Neural cell (in vitro differentiated cells): ENCODE results near the gene S1PR1.

ENCODE experiments used
- CTCF ChIP-seq: fragments of 450-650 bp; IDR thresholded peaks from 2 replicates; pipeline ENCODE4 v1.5.1; 2014; ENCODE audit warnings: antibody characterized with exemption, mild to moderate bottlenecking, moderate library complexity; ENCODE audit not compliant: poor library complexity, severe bottlenecking
- EP300 ChIP-seq: fragments of 450-650 bp; conservative IDR thresholded peaks from 2 replicates; pipeline ENCODE4 v1.6.1; 2014; ENCODE audit warnings: antibody characterized with exemption, mild to moderate bottlenecking, moderate library complexity; ENCODE audit not compliant: poor library complexity, severe bottlenecking
- EZH2 ChIP-seq: fragments of 200-600, 300-800 bp; shearing (Covaris generic), sonication (generic); IDR thresholded peaks from 2 replicates; pipeline ENCODE4 v1.6.1; 2014; ENCODE audit warnings: antibody characterized with exemption, low read length, borderline replicate concordance, mild to moderate bottlenecking; ENCODE audit not compliant: insufficient read depth, poor library complexity, severe bottlenecking
- MXI1 ChIP-seq: fragments of 450-650 bp; conservative IDR thresholded peaks from 2 replicates; pipeline ENCODE4 v1.6.1; 2014; ENCODE audit warnings: antibody characterized with exemption, mild to moderate bottlenecking; ENCODE audit not compliant: poor library complexity, severe bottlenecking
- POLR2AphosphoS5 ChIP-seq: IDR thresholded peaks from 2 replicates; pipeline ENCODE4 v1.6.1; 2012
- RAD21 ChIP-seq: fragments of 450-650 bp; conservative IDR thresholded peaks from 2 replicates; pipeline ENCODE4 v1.6.1; 2014; ENCODE audit warnings: antibody characterized with exemption, mild to moderate bottlenecking, moderate library complexity
- SMC3 ChIP-seq: fragments of 450-650 bp; conservative IDR thresholded peaks from 2 replicates; pipeline ENCODE4 v1.6.1; 2014; ENCODE audit warnings: antibody characterized with exemption, mild to moderate bottlenecking, moderate library complexity; ENCODE audit not compliant: poor library complexity
- TAF1 ChIP-seq: IDR thresholded peaks from 2 replicates; pipeline ENCODE4 v1.6.1; 2012; ENCODE audit warnings: low read depth
- TF ChIP-seq, protein P1 (sequence below): IDR thresholded peaks from 2 replicates; pipeline ENCODE4 v1.6.1; 2012; ENCODE audit warnings: borderline replicate concordance

GRCh38 chr1:101217148-101217547 is 19.7 kb upstream of the S1PR1 start:
- TF ChIP-seq CTCF (no peak), POLR2AphosphoS5 (no peak), EZH2 (no peak), RAD21 (no peak), SMC3 (no peak), EP300 (no peak), TAF1 (no peak), MXI1 (no peak)
- TF ChIP-seq, protein P1, sequence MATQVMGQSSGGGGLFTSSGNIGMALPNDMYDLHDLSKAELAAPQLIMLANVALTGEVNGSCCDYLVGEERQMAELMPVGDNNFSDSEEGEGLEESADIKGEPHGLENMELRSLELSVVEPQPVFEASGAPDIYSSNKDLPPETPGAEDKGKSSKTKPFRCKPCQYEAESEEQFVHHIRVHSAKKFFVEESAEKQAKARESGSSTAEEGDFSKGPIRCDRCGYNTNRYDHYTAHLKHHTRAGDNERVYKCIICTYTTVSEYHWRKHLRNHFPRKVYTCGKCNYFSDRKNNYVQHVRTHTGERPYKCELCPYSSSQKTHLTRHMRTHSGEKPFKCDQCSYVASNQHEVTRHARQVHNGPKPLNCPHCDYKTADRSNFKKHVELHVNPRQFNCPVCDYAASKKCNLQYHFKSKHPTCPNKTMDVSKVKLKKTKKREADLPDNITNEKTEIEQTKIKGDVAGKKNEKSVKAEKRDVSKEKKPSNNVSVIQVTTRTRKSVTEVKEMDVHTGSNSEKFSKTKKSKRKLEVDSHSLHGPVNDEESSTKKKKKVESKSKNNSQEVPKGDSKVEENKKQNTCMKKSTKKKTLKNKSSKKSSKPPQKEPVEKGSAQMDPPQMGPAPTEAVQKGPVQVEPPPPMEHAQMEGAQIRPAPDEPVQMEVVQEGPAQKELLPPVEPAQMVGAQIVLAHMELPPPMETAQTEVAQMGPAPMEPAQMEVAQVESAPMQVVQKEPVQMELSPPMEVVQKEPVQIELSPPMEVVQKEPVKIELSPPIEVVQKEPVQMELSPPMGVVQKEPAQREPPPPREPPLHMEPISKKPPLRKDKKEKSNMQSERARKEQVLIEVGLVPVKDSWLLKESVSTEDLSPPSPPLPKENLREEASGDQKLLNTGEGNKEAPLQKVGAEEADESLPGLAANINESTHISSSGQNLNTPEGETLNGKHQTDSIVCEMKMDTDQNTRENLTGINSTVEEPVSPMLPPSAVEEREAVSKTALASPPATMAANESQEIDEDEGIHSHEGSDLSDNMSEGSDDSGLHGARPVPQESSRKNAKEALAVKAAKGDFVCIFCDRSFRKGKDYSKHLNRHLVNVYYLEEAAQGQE = no peak
